D721Med (cell line): ENCODE data around the gene PACSIN2.

Experiments used
- DNase-seq: peaks from one replicate; pipeline ENCODE4 v3.0.0; 2011; ENCODE audit warnings: low spot score; ENCODE audit not compliant: insufficient read length
- FAIRE-seq: peaks from 2 replicates; lab custom pipeline; 2011; peaks lifted over from hg19 to GRCh38; lab: Jason Lieb, UNC
- TF ChIP-seq, protein P1 (sequence below): IDR thresholded peaks from 2 replicates; pipeline ENCODE4 v1.5.1; 2012; ENCODE audit warnings: mild to moderate bottlenecking, control low read depth; ENCODE audit not compliant: insufficient read depth; ENCODE audit errors: missing control alignments

The PACSIN2 gene, protein sequence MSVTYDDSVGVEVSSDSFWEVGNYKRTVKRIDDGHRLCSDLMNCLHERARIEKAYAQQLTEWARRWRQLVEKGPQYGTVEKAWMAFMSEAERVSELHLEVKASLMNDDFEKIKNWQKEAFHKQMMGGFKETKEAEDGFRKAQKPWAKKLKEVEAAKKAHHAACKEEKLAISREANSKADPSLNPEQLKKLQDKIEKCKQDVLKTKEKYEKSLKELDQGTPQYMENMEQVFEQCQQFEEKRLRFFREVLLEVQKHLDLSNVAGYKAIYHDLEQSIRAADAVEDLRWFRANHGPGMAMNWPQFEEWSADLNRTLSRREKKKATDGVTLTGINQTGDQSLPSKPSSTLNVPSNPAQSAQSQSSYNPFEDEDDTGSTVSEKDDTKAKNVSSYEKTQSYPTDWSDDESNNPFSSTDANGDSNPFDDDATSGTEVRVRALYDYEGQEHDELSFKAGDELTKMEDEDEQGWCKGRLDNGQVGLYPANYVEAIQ

DNA sequence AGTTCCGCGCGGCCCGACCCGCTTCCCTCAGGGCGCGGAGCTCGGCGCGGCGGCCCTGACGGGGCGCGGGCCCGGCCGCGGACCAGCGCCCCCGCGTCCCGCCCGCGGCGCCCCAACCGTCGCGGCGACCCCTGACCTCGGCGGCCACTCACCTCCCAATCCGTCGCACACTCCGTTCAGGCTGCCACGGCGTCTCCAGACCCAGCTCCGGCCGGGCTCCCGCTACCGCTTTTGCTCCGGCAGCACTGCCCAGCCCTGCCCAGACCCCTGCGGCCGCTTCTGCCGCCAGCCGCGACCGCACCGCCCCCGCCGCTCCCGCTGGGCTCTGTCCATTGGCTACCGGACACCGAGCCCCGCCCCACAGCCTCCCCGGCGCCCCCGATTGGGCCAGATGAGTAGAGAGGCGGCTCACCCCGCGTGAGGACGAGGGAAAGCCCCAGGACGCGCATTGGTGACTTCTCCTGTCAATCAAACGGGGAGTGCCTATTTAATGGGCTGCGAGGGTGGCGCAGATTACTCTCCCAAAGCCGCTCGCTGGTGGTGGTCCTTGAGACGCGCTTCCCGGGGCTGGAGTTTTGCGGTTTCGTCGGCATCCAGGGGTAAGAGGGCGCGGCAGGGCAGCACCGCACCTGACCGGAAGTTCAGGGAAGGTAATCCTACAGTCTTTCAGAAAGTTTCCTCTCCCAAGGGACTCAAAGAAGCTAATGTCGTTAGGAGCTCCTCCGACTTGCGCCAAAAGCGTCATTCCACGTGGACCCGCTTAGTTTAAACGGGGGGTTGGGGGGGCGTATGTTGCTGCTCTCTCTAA, at the start of gene PACSIN2:
TSS of gene PACSIN2 (minus strand) at position 281 of the 808 bp plus-strand sequence. CDS start 103,069 bp downstream, outside the sequence.
- TF ChIP-seq, protein P1, sequence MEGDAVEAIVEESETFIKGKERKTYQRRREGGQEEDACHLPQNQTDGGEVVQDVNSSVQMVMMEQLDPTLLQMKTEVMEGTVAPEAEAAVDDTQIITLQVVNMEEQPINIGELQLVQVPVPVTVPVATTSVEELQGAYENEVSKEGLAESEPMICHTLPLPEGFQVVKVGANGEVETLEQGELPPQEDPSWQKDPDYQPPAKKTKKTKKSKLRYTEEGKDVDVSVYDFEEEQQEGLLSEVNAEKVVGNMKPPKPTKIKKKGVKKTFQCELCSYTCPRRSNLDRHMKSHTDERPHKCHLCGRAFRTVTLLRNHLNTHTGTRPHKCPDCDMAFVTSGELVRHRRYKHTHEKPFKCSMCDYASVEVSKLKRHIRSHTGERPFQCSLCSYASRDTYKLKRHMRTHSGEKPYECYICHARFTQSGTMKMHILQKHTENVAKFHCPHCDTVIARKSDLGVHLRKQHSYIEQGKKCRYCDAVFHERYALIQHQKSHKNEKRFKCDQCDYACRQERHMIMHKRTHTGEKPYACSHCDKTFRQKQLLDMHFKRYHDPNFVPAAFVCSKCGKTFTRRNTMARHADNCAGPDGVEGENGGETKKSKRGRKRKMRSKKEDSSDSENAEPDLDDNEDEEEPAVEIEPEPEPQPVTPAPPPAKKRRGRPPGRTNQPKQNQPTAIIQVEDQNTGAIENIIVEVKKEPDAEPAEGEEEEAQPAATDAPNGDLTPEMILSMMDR: no peak
- DNase-seq: peak; percentile 76
- no peak for FAIRE-seq

DNA sequence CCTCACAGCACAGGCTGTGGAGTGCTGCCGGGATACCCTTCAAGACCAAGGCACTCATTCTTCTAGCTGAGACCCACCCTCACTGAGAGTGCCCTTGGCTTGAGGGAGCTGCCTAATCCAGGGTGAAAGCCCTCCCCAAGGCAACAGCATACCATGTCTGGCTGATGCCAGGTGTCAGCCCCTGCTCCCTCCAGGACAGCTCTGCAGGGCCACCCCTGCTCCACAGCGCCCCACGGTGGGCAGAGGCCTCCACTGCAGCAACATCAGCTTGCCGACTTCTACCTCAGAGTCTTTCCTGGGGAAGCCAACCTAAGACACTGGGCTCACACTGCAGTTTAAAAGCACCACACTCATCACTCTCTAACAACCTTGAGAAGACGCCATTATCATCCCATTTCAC, 45.2 kb upstream of the PACSIN2 start:
- TF ChIP-seq, protein P1: peak; percentile 69
- DNase-seq (peak; percentile 32), FAIRE-seq (no peak)

DNA sequence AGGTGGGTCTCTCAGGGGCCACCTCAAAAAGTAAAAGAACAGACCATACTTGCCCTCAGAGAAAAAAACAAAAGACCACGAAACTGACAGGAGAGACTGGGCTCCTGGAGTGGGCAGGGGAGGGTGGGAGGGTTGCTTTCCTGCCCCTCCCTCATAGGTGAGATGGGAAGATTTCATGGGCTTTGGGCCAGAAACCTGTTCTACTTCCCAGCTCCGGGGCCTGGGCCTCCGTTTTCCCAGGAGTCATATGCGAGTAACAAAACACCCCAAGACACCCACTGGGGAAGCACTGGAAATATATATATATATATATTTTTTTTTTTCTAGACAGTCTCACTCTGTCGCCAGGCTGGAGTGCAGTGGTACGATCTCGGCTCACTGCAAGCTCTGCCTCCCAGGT, 42.7 kb upstream of the PACSIN2 start:
- TF ChIP-seq, protein P1: no peak
- FAIRE-seq: no peak

DNA sequence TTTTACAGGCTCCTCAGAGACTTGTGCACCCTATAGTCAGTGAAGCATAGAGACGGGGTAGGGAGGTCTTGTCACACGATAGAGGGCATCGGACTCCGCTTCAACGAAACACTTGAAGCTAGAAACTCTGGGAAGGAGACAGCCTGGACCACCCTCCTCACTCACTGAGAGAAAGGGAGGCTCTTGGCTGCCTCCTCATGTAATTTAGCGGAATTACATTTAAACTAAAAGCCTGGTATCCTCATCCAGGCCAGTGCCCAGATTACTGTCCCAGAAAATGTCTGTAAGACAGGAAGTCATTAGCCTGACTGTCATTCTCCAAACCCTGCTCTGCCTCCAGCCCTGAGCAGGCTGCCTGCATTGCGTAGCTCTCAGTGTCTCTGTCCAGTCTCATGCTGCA, 38.2 kb upstream of the PACSIN2 start:
- FAIRE-seq: no peak
- no peak for DNase-seq
- TF ChIP-seq, protein P1: peak; percentile 25

More for the DNA sequence above, 42.7 kb upstream of the PACSIN2 start:
- no peak for DNase-seq

DNA sequence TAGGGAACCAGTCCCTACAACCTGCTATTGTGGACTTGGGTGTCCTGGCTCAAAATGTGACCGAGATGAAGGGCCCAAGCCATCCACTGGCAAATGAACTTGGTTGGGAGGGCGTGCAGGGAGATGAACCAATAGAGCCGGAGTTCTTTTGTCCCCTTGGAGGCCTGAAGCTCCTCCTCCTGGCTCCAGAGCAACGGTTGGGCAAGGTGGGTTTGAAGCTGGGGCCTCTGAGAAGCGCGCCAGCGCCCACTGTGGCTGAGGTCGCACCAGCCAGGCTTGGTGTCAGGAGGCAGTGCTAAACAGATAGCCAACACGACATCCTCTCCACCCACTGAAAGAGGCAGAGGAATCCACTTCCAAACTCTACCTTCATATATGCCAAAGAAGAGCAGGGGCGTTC, 36.0 kb upstream of the PACSIN2 start:
- no peak for FAIRE-seq

DNA sequence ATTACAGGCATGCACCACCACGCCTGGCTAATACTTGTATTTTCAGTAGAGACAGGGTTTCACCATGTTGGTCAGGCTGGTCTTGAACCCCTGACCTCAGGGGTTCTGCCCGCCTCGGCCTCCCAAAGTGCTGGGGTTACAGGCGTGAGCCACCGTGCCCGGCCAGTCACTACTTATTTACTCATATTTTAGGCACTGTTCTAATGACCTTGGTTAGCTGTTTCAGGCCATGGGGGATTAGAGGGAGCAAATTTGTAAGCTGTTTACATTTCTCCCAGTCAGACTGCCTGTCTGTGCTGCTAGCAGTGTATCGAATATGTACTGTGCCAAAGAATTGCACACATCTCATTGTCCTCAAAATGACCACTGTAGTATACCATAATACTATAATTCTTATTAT, 32.7 kb upstream of the PACSIN2 start:
- TF ChIP-seq, protein P1: no peak
- FAIRE-seq (no peak), DNase-seq (peak; percentile 24)

More for the DNA sequence above, 36.0 kb upstream of the PACSIN2 start:
- TF ChIP-seq, protein P1: no peak
- no peak for DNase-seq
